Stimulated activated CD4-positive, alpha-beta T cell treated with anti-CD3 and anti-CD28 coated beads, Interleukin-15, amount 100 ng/mL, for 1 hour (primary cell): ENCODE results near the gene TTC24.
A peak's percentile ranks its signal among the peaks of the same experiment; 100 is the strongest.

ENCODE experiments used
- DNase-seq, 2 donors: peaks; one replicate each; pipeline ENCODE4 v3.0.0-alpha.2; 2020; ENCODE audit warnings: low read depth in 1 of 2, low spot score in 1 of 2

Gene TTC24

GRCh38 chr1:156553860-156554485 lies 25.6 kb upstream of the TTC24 start:
- DNase-seq = no peak

GRCh38 chr1:156554971-156555370 lies 24.6 kb upstream of the TTC24 start:
- no peak for DNase-seq

GRCh38 chr1:156555715-156556114 lies 23.8 kb upstream of the TTC24 start:
- no peak for DNase-seq

- DNase-seq = no peak
Measured at GRCh38 chr1:156556354-156556753, 23.2 kb upstream of the TTC24 start.

- DNase-seq = no peak
Measured at GRCh38 chr1:156559086-156559796, 20.3 kb upstream of the TTC24 start.

- no peak for DNase-seq
Measured at GRCh38 chr1:156559797-156560385, 19.6 kb upstream of the TTC24 start.

GRCh38 chr1:156560585-156561163 lies 18.8 kb upstream of the TTC24 start:
- no peak for DNase-seq

GRCh38 chr1:156565519-156565918 lies 14.0 kb upstream of the TTC24 start:
- DNase-seq = no peak

GRCh38 chr1:156566436-156566835 lies 13.1 kb upstream of the TTC24 start:
- DNase-seq = no peak

GRCh38 chr1:156571261-156571852 lies 8.2 kb upstream of the TTC24 start:
- DNase-seq = no peak

GRCh38 chr1:156571919-156572662 lies 7.4 kb upstream of the TTC24 start, which contains the start of gene IQGAP3:
IQGAP3 (minus strand) TSS chr1:156572565; CDS start chr1:156572529, 36 bp downstream.
- peak; percentile 38 to 53 for DNase-seq

- DNase-seq = no peak
Measured at GRCh38 chr1:156572663-156573018, 6.9 kb upstream of the TTC24 start.

GRCh38 chr1:156574039-156574633 lies 5.4 kb upstream of the TTC24 start:
- no peak for DNase-seq

- DNase-seq = no peak
Measured at GRCh38 chr1:156577550-156577949, 2.0 kb upstream of the TTC24 start.

GRCh38 chr1:156578055-156578454 lies 1.5 kb upstream of the TTC24 start:
- no peak for DNase-seq

GRCh38 chr1:156581661-156582387 lies 2.3 kb downstream of the TTC24 start:
- no peak for DNase-seq

- no peak for DNase-seq
Measured at GRCh38 chr1:156582388-156583017, 3.0 kb downstream of the TTC24 start.

GRCh38 chr1:156583821-156584622 lies 4.5 kb downstream of the TTC24 start:
- DNase-seq = peak; percentile 29 to 35

- DNase-seq = no peak
Measured at GRCh38 chr1:156584813-156585212, 5.3 kb downstream of the TTC24 start.
